HepG2 (cell line): ENCODE data around the gene P2RX5.

Experiments
- ARHGAP35 ChIP-seq: sonication (generic); formaldehyde crosslinking; IDR thresholded peaks from 2 replicates; pipeline ENCODE4 v1.9.0; 2022; ENCODE audit warnings: mild to moderate bottlenecking, inconsistent platforms, moderate library complexity, missing genetic modification reagents, borderline replicate concordance
- ATF3 ChIP-seq: sonication (generic); formaldehyde crosslinking; IDR thresholded peaks from 2 replicates; pipeline ENCODE4 v1.4.0; 2020; ENCODE audit warnings: missing genetic modification reagents
- BRCA1 ChIP-seq: sonication (generic); formaldehyde crosslinking; IDR thresholded peaks from 2 replicates; pipeline ENCODE4 v1.4.0; 2020; ENCODE audit warnings: missing genetic modification reagents
- CEBPZ ChIP-seq: IDR thresholded peaks from 2 replicates; pipeline ENCODE4 v1.6.1; 2012; ENCODE audit warnings: low read length, improper control_type of control experiment
- GATAD2A ChIP-seq: IDR thresholded peaks from 2 replicates; pipeline ENCODE4 v1.6.1; 2016
- POLR2A ChIP-seq, 2 experiments: IDR thresholded peaks; 2 replicates each; pipeline ENCODE4 v1.6.1; 2011; ENCODE audit warnings: low read depth in 2 of 2, low read length in 2 of 2, mild to moderate bottlenecking in 1 of 2, moderate library complexity in 1 of 2; ENCODE audit not compliant: insufficient read depth in 1 of 2
- REST ChIP-seq, 2 experiments: IDR thresholded peaks; 2 replicates each; pipeline ENCODE4 v1.6.1; 2011 to 2012; ENCODE audit warnings: low read length in 2 of 2, borderline replicate concordance in 1 of 2, low read depth in 1 of 2, mild to moderate bottlenecking in 1 of 2, moderate library complexity in 1 of 2
- SP5 ChIP-seq: IDR thresholded peaks from 2 replicates; pipeline ENCODE4 v1.6.1; 2016; ENCODE audit warnings: low read depth, borderline replicate concordance
- TEAD2 ChIP-seq: sonication (generic); formaldehyde crosslinking; IDR thresholded peaks from 2 replicates; pipeline ENCODE4 v1.9.0; 2021; ENCODE audit warnings: missing genetic modification reagents
- ZBTB8A ChIP-seq: sonication (generic); formaldehyde crosslinking; IDR thresholded peaks from 2 replicates; pipeline ENCODE4 v1.4.0; 2020; ENCODE audit warnings: mild to moderate bottlenecking, low read depth, missing genetic modification reagents, borderline replicate concordance
- ZNF589 ChIP-seq: sonication (generic); formaldehyde crosslinking; conservative IDR thresholded peaks from 2 replicates; pipeline ENCODE4 v1.8.0; 2022; ENCODE audit warnings: mild to moderate bottlenecking, moderate library complexity, missing genetic modification reagents

- no peak for TF ChIP-seq TEAD2 (CRISPR knock-in tag)
- no peak for TF ChIP-seq POLR2A (IDR thresholded peaks at IDR 0.05; ENCODE audit: insufficient read depth in 1 of 2, low read depth in 2 of 2, low read length in 2 of 2)
- TF ChIP-seq GATAD2A = no peak
- TF ChIP-seq BRCA1 (CRISPR knock-in tag) = no peak
- no peak for TF ChIP-seq ATF3 (CRISPR knock-in tag)
- no peak for TF ChIP-seq ZBTB8A (CRISPR knock-in tag)
- TF ChIP-seq ARHGAP35 (CRISPR knock-in tag) = no peak
- no peak for TF ChIP-seq REST (IDR thresholded peaks at IDR 0.05; ENCODE audit: borderline replicate concordance in 1 of 2, low read depth in 1 of 2, low read length in 2 of 2)
- TF ChIP-seq ZNF589 (CRISPR knock-in tag) = no peak
- no peak for TF ChIP-seq SP5
- no peak for TF ChIP-seq CEBPZ
Observed at GRCh38 chr17:3745071-3745470, 49.1 kb upstream of the P2RX5 start.
